Smooth muscle cell (in vitro differentiated cells): ENCODE measurements around the gene FRMD4A. TPM values are rescaled to one million over a fixed set of nuclear protein-coding genes. Genes with fewer than 3 reads are reported as not detected.

Experiments
- DNase-seq: peaks from one replicate; lab custom pipeline; 2025; ENCODE audit not compliant: unreplicated experiment; lab: John Stamatoyannopoulos, UW
- H2AFZ ChIP-seq: fragments of 200-600 bp; sonication (generic); 2 replicates; pipeline ENCODE4 v1.6.0; 2016; ENCODE audit warnings: antibody characterized with exemption, low read depth, mild to moderate bottlenecking
- H3F3A ChIP-seq: fragments of 200-600 bp; sonication (generic); 2 replicates; pipeline ENCODE4 v1.6.0; 2017; ENCODE audit warnings: antibody characterized with exemption, low read depth
- H3K27ac ChIP-seq: fragments of 200-600 bp; sonication (generic); 2 replicates; pipeline ENCODE4 v1.5.1; 2016; ENCODE audit warnings: low read depth, mild to moderate bottlenecking
- H3K27me3 ChIP-seq: fragments of 200-600 bp; sonication (generic); 2 replicates; pipeline ENCODE4 v1.6.1; 2016; ENCODE audit warnings: low read depth, mild to moderate bottlenecking
- H3K36me3 ChIP-seq: fragments of 200-600 bp; sonication (generic); 2 replicates; pipeline ENCODE4 v1.5.1; 2016; ENCODE audit warnings: low read depth
- H3K4me1 ChIP-seq: fragments of 200-600 bp; sonication (generic); 2 replicates; pipeline ENCODE4 v1.5.1; 2016; ENCODE audit warnings: low read depth
- H3K4me2 ChIP-seq: fragments of 200-600 bp; sonication (generic); 2 replicates; pipeline ENCODE4 v1.6.0; 2016; ENCODE audit warnings: mild to moderate bottlenecking
- H3K4me3 ChIP-seq: fragments of 200-600 bp; sonication (generic); 2 replicates; pipeline ENCODE4 v1.5.1; 2016; ENCODE audit warnings: mild to moderate bottlenecking
- H3K79me2 ChIP-seq: fragments of 200-600 bp; sonication (generic); 2 replicates; pipeline ENCODE4 v1.6.0; 2016; ENCODE audit warnings: low read depth, mild to moderate bottlenecking
- H3K9ac ChIP-seq: fragments of 200-600 bp; sonication (generic); 2 replicates; pipeline ENCODE4 v1.6.0; 2016; ENCODE audit warnings: low read depth
- H3K9me3 ChIP-seq: fragments of 200-600 bp; sonication (generic); replicated peaks from 2 replicates; pipeline ENCODE4 v1.5.1; 2016; ENCODE audit warnings: low read depth
- H4K20me1 ChIP-seq: fragments of 200-600 bp; sonication (generic); 2 replicates; pipeline ENCODE4 v1.6.0; 2016; ENCODE audit warnings: low read depth
- WGBS: methylation state at CpG from one replicate; pipeline ENCODE4 v1.1.7; 2016; ENCODE audit warnings: low lambda C conversion rate; 5-methylcytosine and 5-hydroxymethylcytosine counted together
- polyA plus RNA-seq: library from polyadenylated mRNA; unstranded; fragments of >200 nt; fragmentation: Nextera tagmentation; extraction: Ambion mirVana; gene quantifications from 2 replicates; pipeline ENCODE4 v1.2.1, GENCODE V29; 2016
- total RNA-seq: library from RNA; depleted of rRNA; stranded (reverse); fragments of >200 nt; gene quantifications from 2 replicates; pipeline ENCODE4 v1.2.3, GENCODE V29; 2014
- TF ChIP-seq, protein P1 (sequence below): fragments of 200-600 bp; sonication (generic); IDR thresholded peaks from 2 replicates; pipeline ENCODE4 v1.5.1; 2017; ENCODE audit warnings: borderline replicate concordance, mild to moderate bottlenecking, antibody characterized with exemption; ENCODE audit not compliant: insufficient read depth, poor library complexity, severe bottlenecking

The FRMD4A gene
- total and polyA plus RNA-seq, 2 experiments from 2014 or later, result 3.0 to 5.4 TPM

DNA sequence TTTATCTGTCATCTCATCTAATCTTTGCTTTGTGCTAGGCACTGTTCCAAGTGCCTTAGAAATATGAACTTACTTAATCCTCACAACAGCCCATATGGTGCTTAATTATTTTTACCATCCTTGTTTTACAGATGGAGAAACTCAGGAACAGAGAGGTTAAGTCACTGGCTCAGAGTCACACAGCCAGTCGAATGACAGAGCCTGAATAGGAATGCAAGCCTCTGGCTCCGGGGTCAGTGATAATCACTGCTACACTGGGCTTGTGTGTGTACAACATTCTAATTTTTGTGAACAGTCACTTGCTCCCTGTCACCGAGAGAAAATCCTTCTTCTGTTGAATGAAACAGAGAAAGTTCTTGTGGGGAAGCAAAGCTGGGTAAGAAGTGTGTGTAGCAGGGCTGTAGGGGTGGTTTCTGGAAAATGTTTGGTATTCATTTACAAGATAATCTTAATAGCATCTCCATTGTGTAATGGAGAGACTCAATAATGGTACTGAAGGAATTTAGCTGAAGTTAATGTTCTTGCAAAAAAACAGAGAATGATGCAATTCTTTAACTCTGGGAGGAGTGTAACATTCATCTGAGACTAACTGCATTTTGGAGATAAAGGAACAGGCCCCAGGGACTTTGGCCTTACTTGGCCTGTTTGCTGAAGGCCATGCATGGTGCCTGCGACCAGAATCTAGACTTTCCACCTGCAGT is 290.6 kb downstream of the FRMD4A start:
- TF ChIP-seq, protein P1, sequence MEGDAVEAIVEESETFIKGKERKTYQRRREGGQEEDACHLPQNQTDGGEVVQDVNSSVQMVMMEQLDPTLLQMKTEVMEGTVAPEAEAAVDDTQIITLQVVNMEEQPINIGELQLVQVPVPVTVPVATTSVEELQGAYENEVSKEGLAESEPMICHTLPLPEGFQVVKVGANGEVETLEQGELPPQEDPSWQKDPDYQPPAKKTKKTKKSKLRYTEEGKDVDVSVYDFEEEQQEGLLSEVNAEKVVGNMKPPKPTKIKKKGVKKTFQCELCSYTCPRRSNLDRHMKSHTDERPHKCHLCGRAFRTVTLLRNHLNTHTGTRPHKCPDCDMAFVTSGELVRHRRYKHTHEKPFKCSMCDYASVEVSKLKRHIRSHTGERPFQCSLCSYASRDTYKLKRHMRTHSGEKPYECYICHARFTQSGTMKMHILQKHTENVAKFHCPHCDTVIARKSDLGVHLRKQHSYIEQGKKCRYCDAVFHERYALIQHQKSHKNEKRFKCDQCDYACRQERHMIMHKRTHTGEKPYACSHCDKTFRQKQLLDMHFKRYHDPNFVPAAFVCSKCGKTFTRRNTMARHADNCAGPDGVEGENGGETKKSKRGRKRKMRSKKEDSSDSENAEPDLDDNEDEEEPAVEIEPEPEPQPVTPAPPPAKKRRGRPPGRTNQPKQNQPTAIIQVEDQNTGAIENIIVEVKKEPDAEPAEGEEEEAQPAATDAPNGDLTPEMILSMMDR, result no peak
- no peak overlapping the region for H3K4me3 ChIP-seq
- no peaks in the 10 kb centered on the region for H3K36me3 ChIP-seq
- H3K9me3 ChIP-seq, result no peaks in the 10 kb centered on the region
- no peaks in the 10 kb centered on the region for H3K4me1 ChIP-seq
- no peaks in the 10 kb centered on the region for H3K79me2 ChIP-seq
- no peak overlapping the region for H3K27ac ChIP-seq
- 33% methylated on average over 4 of the region's 4 CpGs for WGBS
- no peak for DNase-seq
- H3F3A ChIP-seq, result peaks cover 4% of the 10 kb centered on the region
- H4K20me1 ChIP-seq, result no peaks in the 10 kb centered on the region
- H3K9ac ChIP-seq, result no peak overlapping the region
- peaks cover 10% of the 10 kb centered on the region for H3K27me3 ChIP-seq
- no peak overlapping the region for H3K4me2 ChIP-seq
- H2AFZ ChIP-seq, result no peak overlapping the region

DNA sequence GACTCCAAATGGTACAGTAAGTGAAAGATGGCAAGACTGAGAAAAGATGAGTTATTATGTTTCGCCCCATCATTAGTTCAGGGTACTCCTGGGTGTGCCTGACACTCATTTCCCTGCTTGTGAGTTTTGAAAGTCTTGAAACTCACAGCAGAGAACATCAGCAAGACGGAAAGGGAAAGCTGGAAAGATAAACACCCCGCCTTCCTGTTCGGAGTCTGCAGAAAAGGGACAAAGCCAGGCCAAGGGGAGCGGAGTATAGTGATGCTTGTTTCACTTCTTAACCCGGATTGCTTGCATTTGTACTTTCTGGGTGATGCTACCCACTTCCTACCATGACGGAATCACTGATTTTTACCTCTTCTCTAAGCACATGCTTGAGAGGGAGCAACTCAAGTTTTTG is 294.5 kb downstream of the FRMD4A start:
- Histone ChIP-seq H3K4me3 (no peak overlapping the region), H3K79me2 (no peaks in the 10 kb centered on the region), H3K4me2 (no peak overlapping the region), H3F3A (peaks cover 4% of the 10 kb centered on the region), H3K36me3 (no peaks in the 10 kb centered on the region), H2AFZ (no peak overlapping the region), H4K20me1 (no peaks in the 10 kb centered on the region), H3K4me1 (no peaks in the 10 kb centered on the region), H3K27me3 (peaks cover 10% of the 10 kb centered on the region), H3K27ac (no peak overlapping the region), H3K9me3 (no peaks in the 10 kb centered on the region), H3K9ac (no peak overlapping the region)
- no peak for DNase-seq
- TF ChIP-seq, protein P1, result no peak
- 86% methylated on average over 7 of the region's 7 CpGs for WGBS

DNA sequence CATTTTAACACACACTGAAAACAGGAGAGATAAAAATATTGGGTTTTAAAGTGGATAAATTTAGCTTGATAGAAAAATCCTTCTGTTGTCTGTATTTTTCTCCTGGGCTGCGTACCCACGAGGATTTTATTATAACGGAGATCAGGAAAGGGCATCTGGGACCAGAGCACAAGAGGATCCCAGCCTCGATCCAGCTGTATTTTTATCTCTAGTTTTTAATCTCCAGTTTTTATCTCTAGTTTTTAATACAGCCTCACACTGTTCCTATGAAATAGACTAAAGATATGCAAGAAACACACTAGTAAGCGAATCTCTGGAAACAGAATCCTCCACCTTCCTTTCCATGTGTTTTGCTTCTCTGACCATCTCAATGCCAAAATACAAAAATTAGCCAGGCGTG is 295.2 kb downstream of the FRMD4A start:
- 93% methylated on average over 6 of the region's 6 CpGs for whole genome bisulfite sequencing
- Histone ChIP-seq H2AFZ (no peak overlapping the region), H3K9ac (no peak overlapping the region), H3K79me2 (no peaks in the 10 kb centered on the region), H3K4me3 (no peak overlapping the region), H3K27me3 (peaks cover 13% of the 10 kb centered on the region), H3K36me3 (no peaks in the 10 kb centered on the region), H3K9me3 (no peaks in the 10 kb centered on the region), H3K27ac (no peak overlapping the region), H4K20me1 (no peaks in the 10 kb centered on the region), H3K4me2 (no peak overlapping the region), H3F3A (peaks cover under 1% of the 10 kb centered on the region), H3K4me1 (no peaks in the 10 kb centered on the region)
- TF ChIP-seq, protein P1, result no peak
- no peak for DNase-seq

DNA sequence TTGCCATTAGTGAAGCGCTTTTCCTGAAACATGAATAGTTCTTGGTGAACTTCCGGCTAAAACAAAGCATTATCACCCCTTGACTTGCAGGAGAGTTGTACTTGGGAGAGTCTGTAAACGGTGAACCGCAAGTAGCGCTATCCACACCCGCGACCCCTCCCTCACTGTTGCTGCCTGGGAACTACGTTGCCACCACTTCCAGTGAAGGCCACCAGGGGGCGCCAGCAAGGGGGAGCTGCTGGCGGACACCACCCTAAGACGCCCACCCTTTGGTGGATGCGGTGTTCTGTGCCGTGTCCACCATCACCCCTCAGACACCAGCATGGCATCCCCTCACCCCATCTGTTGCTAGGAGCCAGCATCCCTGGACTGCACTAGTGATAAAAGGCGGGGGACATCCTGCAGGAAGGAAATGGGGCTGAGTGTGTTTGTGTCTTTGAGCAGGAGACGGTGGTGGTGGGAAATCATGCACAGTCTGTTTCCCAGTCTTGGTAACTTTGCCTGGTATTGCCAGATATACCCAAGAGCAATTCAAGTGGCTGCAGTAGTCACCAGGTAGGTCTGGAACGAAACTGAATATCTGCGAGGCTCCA is 298.2 kb downstream of the FRMD4A start:
- Histone ChIP-seq H3K4me3 (no peak overlapping the region), H3K79me2 (no peaks in the 10 kb centered on the region), H3K27me3 (peaks cover 31% of the 10 kb centered on the region), H3K36me3 (no peaks in the 10 kb centered on the region), H3K4me1 (no peaks in the 10 kb centered on the region), H3F3A (no peaks in the 10 kb centered on the region), H3K4me2 (no peak overlapping the region), H3K9me3 (no peaks in the 10 kb centered on the region), H4K20me1 (no peaks in the 10 kb centered on the region), H3K27ac (no peak overlapping the region), H3K9ac (no peak overlapping the region), H2AFZ (no peak overlapping the region)
- no peak for DNase-seq
- TF ChIP-seq, protein P1, result peak; percentile 78
- WGBS, result 36% methylated on average over 17 of the region's 17 CpGs
